WTC11 (cell line): ENCODE results near the gene CNOT10. TPM values are rescaled to one million over a fixed set of nuclear protein-coding genes. Genes with fewer than 3 reads are reported as not detected.

Experiments used
- ATAC-seq: fragments of 200-7000 bp; cut with Tn5 transposase; 2 replicates; pipeline ENCODE4 v1.10.0; 2021; ENCODE audit warnings: mild to moderate bottlenecking, moderate library complexity
- CTCF ChIA-PET: fragments of 300-600 bp; sonication (Branson Sonifier 250); formaldehyde crosslinking; loops from one replicate; lab custom pipeline; 2021; ENCODE audit warnings: antibody characterized with exemption; lab: Charles Lee
- POLR2A ChIA-PET: fragments of 350-600 bp; sonication (Branson Sonifier 250); formaldehyde crosslinking; loops from one replicate; lab custom pipeline; 2021; ENCODE audit warnings: antibody characterized with exemption; lab: Charles Lee
- DNase-seq: peaks from one replicate; pipeline ENCODE4 v3.0.0; 2021; ENCODE audit warnings: low spot score
- H3K27ac Mint-ChIP-seq: 2 replicates; pipeline ENCODE4 v1.8.0; 2021; ENCODE audit warnings: mixed read lengths
- H3K27me3 Mint-ChIP-seq: 2 replicates; pipeline ENCODE4 v1.8.0; 2021; ENCODE audit warnings: low read depth, mild to moderate bottlenecking, moderate library complexity, mixed read lengths
- H3K36me3 Mint-ChIP-seq: 2 replicates; pipeline ENCODE4 v1.8.0; 2021; ENCODE audit warnings: mixed read lengths
- H3K4me1 Mint-ChIP-seq: 2 replicates; pipeline ENCODE4 v1.8.0; 2022; ENCODE audit warnings: mixed read lengths
- H3K4me3 Mint-ChIP-seq: 2 replicates; pipeline ENCODE4 v1.8.0; 2021; ENCODE audit warnings: mild to moderate bottlenecking, moderate library complexity, mixed read lengths
- H3K9me3 Mint-ChIP-seq: 2 replicates; pipeline ENCODE4 v1.8.0; 2021; ENCODE audit warnings: mixed read lengths
- ATF3 ChIP-seq: sonication (generic); formaldehyde crosslinking; conservative IDR thresholded peaks from 2 replicates; pipeline ENCODE4 v1.8.1; 2022; ENCODE audit warnings: mild to moderate bottlenecking, missing genetic modification reagents
- CBFB ChIP-seq: sonication (generic); formaldehyde crosslinking; IDR thresholded peaks from 2 replicates; pipeline ENCODE4 v1.8.1; 2022; ENCODE audit warnings: mild to moderate bottlenecking, low read depth, missing genetic modification reagents
- CTCF ChIP-seq: fragments of 200-600 bp; IDR thresholded peaks from 2 replicates; pipeline ENCODE4 v1.8.0; 2022; ENCODE audit warnings: antibody characterized with exemption
- E2F4 ChIP-seq: sonication (generic); formaldehyde crosslinking; IDR thresholded peaks from 2 replicates; pipeline ENCODE4 v1.8.1; 2022; ENCODE audit warnings: low read depth, mild to moderate bottlenecking, moderate library complexity, missing genetic modification reagents, borderline replicate concordance
- EMX1 ChIP-seq: fragments of 250-450 bp; sonication (Bioruptor Pico); IDR thresholded peaks from 2 replicates; pipeline ENCODE4 v1.8.0; 2021; ENCODE audit warnings: mild to moderate bottlenecking
- FOXP1 ChIP-seq: sonication (generic); formaldehyde crosslinking; IDR thresholded peaks from 2 replicates; pipeline ENCODE4 v1.8.0; 2022; ENCODE audit warnings: missing genetic modification reagents, mild to moderate bottlenecking, moderate library complexity, borderline replicate concordance
- HMGA2 ChIP-seq: fragments of 250-450 bp; sonication (Bioruptor Pico); IDR thresholded peaks from 2 replicates; pipeline ENCODE4 v1.4.0; 2021; ENCODE audit warnings: mild to moderate bottlenecking, moderate library complexity
- IRF2 ChIP-seq: sonication (generic); formaldehyde crosslinking; IDR thresholded peaks from 2 replicates; pipeline ENCODE4 v1.8.0; 2022; ENCODE audit warnings: low read depth, missing genetic modification reagents, borderline replicate concordance
- JAZF1 ChIP-seq: fragments of 250-450 bp; sonication (Bioruptor Pico); IDR thresholded peaks from 2 replicates; pipeline ENCODE4 v1.9.0; 2021; ENCODE audit warnings: moderate library complexity, mild to moderate bottlenecking, inconsistent platforms
- JUN ChIP-seq: sonication (generic); formaldehyde crosslinking; IDR thresholded peaks from 2 replicates; pipeline ENCODE4 v1.8.0; 2023; ENCODE audit warnings: mild to moderate bottlenecking, missing genetic modification reagents
- MXD4 ChIP-seq: fragments of 250-450 bp; sonication (Bioruptor Pico); IDR thresholded peaks from 2 replicates; pipeline ENCODE4 v1.8.0; 2021; ENCODE audit warnings: mild to moderate bottlenecking, moderate library complexity, borderline replicate concordance
- MYBL2 ChIP-seq: sonication (generic); formaldehyde crosslinking; IDR thresholded peaks from 2 replicates; pipeline ENCODE4 v1.8.1; 2023; ENCODE audit warnings: mild to moderate bottlenecking, moderate library complexity, missing genetic modification reagents
- OVOL2 ChIP-seq: fragments of 250-450 bp; sonication (Bioruptor Pico); IDR thresholded peaks from 2 replicates; pipeline ENCODE4 v1.9.0; 2021; ENCODE audit warnings: mild to moderate bottlenecking, borderline replicate concordance
- PREB ChIP-seq: sonication (generic); formaldehyde crosslinking; IDR thresholded peaks from 2 replicates; pipeline ENCODE4 v1.8.1; 2022; ENCODE audit warnings: mild to moderate bottlenecking, missing genetic modification reagents, moderate library complexity, borderline replicate concordance
- USF1 ChIP-seq: sonication (generic); formaldehyde crosslinking; IDR thresholded peaks from 2 replicates; pipeline ENCODE4 v1.8.0; 2022; ENCODE audit warnings: mild to moderate bottlenecking, missing genetic modification reagents
- ZMAT4 ChIP-seq: fragments of 250-450 bp; sonication (Bioruptor Pico); IDR thresholded peaks from 2 replicates; pipeline ENCODE4 v1.9.0; 2021; ENCODE audit warnings: mild to moderate bottlenecking
- ZNF121 ChIP-seq: sonication (generic); formaldehyde crosslinking; IDR thresholded peaks from 2 replicates; pipeline ENCODE4 v1.8.0; 2023; ENCODE audit warnings: missing genetic modification reagents
- ZNF232 ChIP-seq: sonication (generic); formaldehyde crosslinking; IDR thresholded peaks from 2 replicates; pipeline ENCODE4 v1.8.0; 2022; ENCODE audit warnings: mild to moderate bottlenecking, missing genetic modification reagents
- ZNF281 ChIP-seq: sonication (generic); formaldehyde crosslinking; IDR thresholded peaks from 2 replicates; pipeline ENCODE4 v1.8.0; 2023; ENCODE audit warnings: mild to moderate bottlenecking, missing genetic modification reagents
- ZNF317 ChIP-seq: sonication (generic); formaldehyde crosslinking; IDR thresholded peaks from 2 replicates; pipeline ENCODE4 v1.8.1; 2023; ENCODE audit warnings: low read depth, mild to moderate bottlenecking, moderate library complexity, missing genetic modification reagents, borderline replicate concordance
- total RNA-seq: library from RNA; stranded (reverse); gene quantifications from 3 replicates; pipeline ENCODE4 v1.2.3, GENCODE V29; 2021

CNOT10 gene
- total RNA-seq, 1 experiment from 2014 or later = 38.7 TPM

GRCh38 chr3:32719335-32719734 lies 34.3 kb downstream of the CNOT10 start:
- TF ChIP-seq IRF2 (CRISPR knock-in tag) = no peak
- no peak for TF ChIP-seq MXD4 (CRISPR knock-in tag)
- no peak for TF ChIP-seq USF1
- no peak for TF ChIP-seq FOXP1 (CRISPR knock-in tag)
- no peak for TF ChIP-seq CTCF
- no peak for TF ChIP-seq MYBL2 (CRISPR knock-in tag)
- TF ChIP-seq, all 79 proteins: peak for 0
- no peak overlapping the region for H3K4me3 Mint-ChIP-seq
- peak; percentile 60 for ATAC-seq
- no peaks in the 10 kb centered on the region for H3K4me1 Mint-ChIP-seq
- H3K36me3 Mint-ChIP-seq = peaks cover 45% of the 10 kb centered on the region
- no peaks in the 10 kb centered on the region for H3K27me3 Mint-ChIP-seq
- DNase-seq = no peak
- no peak overlapping the region for H3K27ac Mint-ChIP-seq
- H3K9me3 Mint-ChIP-seq = no peaks in the 10 kb centered on the region
- ChIA-PET CTCF (interaction anchor here (0.6 kb wide), 1 partner anchor 66 kb away, joined by 5 read pairs; no protein-coding TSS in a partner anchor), POLR2A (no interaction called here)

GRCh38 chr3:32719931-32720330 lies 34.9 kb downstream of the CNOT10 start:
- no peak overlapping the region for H3K4me3 Mint-ChIP-seq
- TF ChIP-seq OVOL2 (CRISPR knock-in tag) = no peak
- no peak for TF ChIP-seq HMGA2 (CRISPR knock-in tag)
- TF ChIP-seq ZNF281 (CRISPR knock-in tag) = no peak
- no peak for TF ChIP-seq ZNF317
- no peak for TF ChIP-seq ZMAT4
- TF ChIP-seq PREB (CRISPR knock-in tag) = no peak
- no peak for TF ChIP-seq E2F4 (CRISPR knock-in tag)
- TF ChIP-seq CBFB (CRISPR knock-in tag) = no peak
- no peak for TF ChIP-seq EMX1 (CRISPR knock-in tag)
- no peak for TF ChIP-seq ZNF121 (CRISPR knock-in tag)
- no peak for TF ChIP-seq ZNF232 (CRISPR knock-in tag)
- no peak for TF ChIP-seq ATF3 (CRISPR knock-in tag)
- no peak for TF ChIP-seq JAZF1 (CRISPR knock-in tag)
- TF ChIP-seq JUN = no peak
- H3K27me3 Mint-ChIP-seq = no peaks in the 10 kb centered on the region
- H3K9me3 Mint-ChIP-seq = no peaks in the 10 kb centered on the region
- no peak overlapping the region for H3K27ac Mint-ChIP-seq
- no peak for DNase-seq
- no peak for ATAC-seq
- peaks cover 45% of the 10 kb centered on the region for H3K36me3 Mint-ChIP-seq
- ChIA-PET CTCF (interaction anchor here (0.8 kb wide), 1 partner anchor 125 kb away, joined by 3 read pairs; no protein-coding TSS in a partner anchor), POLR2A (no interaction called here)
- no peaks in the 10 kb centered on the region for H3K4me1 Mint-ChIP-seq
